Uterus (tissue), 2 donors: ENCODE results near the gene UBL3.

Experiments
- CTCF ChIP-seq, 4 experiments: fragments of 200-600 bp in 2 of 4; fragments of 450-650 bp in 2 of 4; sonication (generic) in 2 of 4; IDR thresholded peaks; one replicate each; pipeline ENCODE4 v1.5.1; 2016 to 2019; ENCODE audit warnings: antibody characterized with exemption in 4 of 4, mild to moderate bottlenecking in 2 of 4, moderate library complexity in 1 of 4
- POLR2A ChIP-seq, 2 donors: fragments of 450-650 bp; IDR thresholded peaks; one replicate each; pipeline ENCODE4 v1.6.1; 2016; ENCODE audit warnings: antibody characterized with exemption in 2 of 2, mild to moderate bottlenecking in 1 of 2, moderate library complexity in 1 of 2

- no peak for TF ChIP-seq CTCF (IDR thresholded peaks at IDR 0.05)
- TF ChIP-seq POLR2A (IDR thresholded peaks at IDR 0.05) = no peak
These were observed 86.8 kb downstream of the UBL3 start for GRCh38 chr13:29763436-29764180.
